ENCODE data around the gene ATAD3C.

ATAD3C gene

GRCh38 chr1:1435911-1436629 lies 13.4 kb upstream of the ATAD3C start:
- no peak overlapping the region for H3K27ac ChIP-seq (ENCODE audit: low read length, poor library complexity, severe bottlenecking)
- H3K14ac ChIP-seq (ENCODE audit: low read length in 2 of 2) = no peak overlapping the region
- peak overlapping the region in 1 of 2 experiments; percentile 38 for H3K23ac ChIP-seq (ENCODE audit: low read length in 2 of 2)
- no peak overlapping the region for H2AFZ ChIP-seq (ENCODE audit: low read depth, low read length)
- peak overlapping the region; percentile 49 for H2AK5ac ChIP-seq (ENCODE audit: low read length, severe bottlenecking)
- H2BK15ac ChIP-seq (ENCODE audit: low read depth, poor library complexity, severe bottlenecking) = no peak overlapping the region
- peak overlapping the region in 1 of 2 experiments; percentile 14 for H3K18ac ChIP-seq (ENCODE audit: low read depth in 1 of 2, low read length in 2 of 2)
- 34% methylated on average over 32 of the region's 40 CpGs for WGBS
- peaks cover 88% of the 10 kb centered on the region for H3K4me1 ChIP-seq (ENCODE audit: control insufficient read depth, insufficient read depth, low read depth, low read length)
- H3K36me3 ChIP-seq (ENCODE audit: control insufficient read depth in 1 of 2, insufficient read depth in 2 of 2, low read depth in 1 of 2, low read length in 2 of 2) = peaks cover 0 to 37% of the 10 kb centered on the region in 2 experiments
- H4K91ac ChIP-seq (ENCODE audit: low read length) = peak overlapping the region; percentile 36
- peaks cover 0 to 26% of the 10 kb centered on the region in 2 experiments for H3K27me3 ChIP-seq (ENCODE audit: control insufficient read depth in 1 of 2, insufficient read depth in 1 of 2, low read length in 2 of 2)
- peak overlapping the region; percentile 85 for H3K4me2 ChIP-seq (ENCODE audit: low read length, poor library complexity, severe bottlenecking)
- peak overlapping the region; percentile 14 for H2BK5ac ChIP-seq (ENCODE audit: low read depth, low read length, poor library complexity, severe bottlenecking)
- no peak overlapping the region for H2BK12ac ChIP-seq (ENCODE audit: low read length in 2 of 2)
- no peak overlapping the region for H3K4ac ChIP-seq (ENCODE audit: low read depth in 1 of 2, low read length in 2 of 2)
- H2BK120ac ChIP-seq (ENCODE audit: low read depth, low read length) = peak overlapping the region; percentile 43
- peak overlapping the region; percentile 47 to 63 for H3K4me3 ChIP-seq (ENCODE audit: insufficient read depth in 1 of 2, low read depth in 1 of 2, low read length in 2 of 2)
- no peak overlapping the region for H3K9ac ChIP-seq (ENCODE audit: low read length)
- peaks cover 23% of the 10 kb centered on the region for H3K79me1 ChIP-seq (replicated peaks; ENCODE audit: low read length, poor library complexity, severe bottlenecking)
- DNase-seq = no peak
- H3K9me3 ChIP-seq (ENCODE audit: control insufficient read depth, low read length) = no peaks in the 10 kb centered on the region
- H4K8ac ChIP-seq (ENCODE audit: low read length) = peak overlapping the region; percentile 36

- WGBS = 99% methylated on average over 5 of the region's 7 CpGs
- Histone ChIP-seq H2BK120ac (ENCODE audit: low read depth, low read length) (no peak overlapping the region), H2BK12ac (ENCODE audit: low read length in 2 of 2) (no peak overlapping the region), H4K8ac (ENCODE audit: low read length) (no peak overlapping the region), H2AK5ac (ENCODE audit: low read length, severe bottlenecking) (peak overlapping the region; percentile 84), H3K27ac (ENCODE audit: low read length, poor library complexity, severe bottlenecking) (no peak overlapping the region), H2BK5ac (ENCODE audit: low read depth, low read length, poor library complexity, severe bottlenecking) (peak overlapping the region; percentile 14), H2AFZ (ENCODE audit: low read depth, low read length) (no peak overlapping the region), H3K9ac (ENCODE audit: low read length) (no peak overlapping the region), H4K91ac (ENCODE audit: low read length) (no peak overlapping the region), H3K4me2 (ENCODE audit: low read length, poor library complexity, severe bottlenecking) (peak overlapping the region; percentile 85), H3K36me3 (ENCODE audit: control insufficient read depth in 1 of 2, insufficient read depth in 2 of 2, low read depth in 1 of 2, low read length in 2 of 2) (peaks cover 0 to 43% of the 10 kb centered on the region in 2 experiments), H3K14ac (ENCODE audit: low read length in 2 of 2) (no peak overlapping the region), H3K9me3 (ENCODE audit: control insufficient read depth, low read length) (no peaks in the 10 kb centered on the region), H3K23ac (ENCODE audit: low read length in 2 of 2) (peak overlapping the region in 1 of 2 experiments; percentile 14), H3K4me1 (ENCODE audit: control insufficient read depth, insufficient read depth, low read depth, low read length) (peaks cover 88% of the 10 kb centered on the region), H3K27me3 (ENCODE audit: control insufficient read depth in 1 of 2, insufficient read depth in 1 of 2, low read length in 2 of 2) (peaks cover 0 to 26% of the 10 kb centered on the region in 2 experiments), H2BK15ac (ENCODE audit: low read depth, poor library complexity, severe bottlenecking) (no peak overlapping the region), H3K79me1 (replicated peaks; ENCODE audit: low read length, poor library complexity, severe bottlenecking) (peaks cover 23% of the 10 kb centered on the region), H3K4me3 (ENCODE audit: insufficient read depth in 1 of 2, low read depth in 1 of 2, low read length in 2 of 2) (peak overlapping the region in 1 of 2 experiments; percentile 63), H3K4ac (ENCODE audit: low read depth in 1 of 2, low read length in 2 of 2) (no peak overlapping the region), H3K18ac (ENCODE audit: low read depth in 1 of 2, low read length in 2 of 2) (no peak overlapping the region)
- no peak for DNase-seq
Observed at GRCh38 chr1:1436630-1437032, 12.9 kb upstream of the ATAD3C start.

GRCh38 chr1:1437033-1437903 lies 12.2 kb upstream of the ATAD3C start:
- Histone ChIP-seq H3K4me3 (ENCODE audit: insufficient read depth in 1 of 2, low read depth in 1 of 2, low read length in 2 of 2) (no peak overlapping the region), H3K18ac (ENCODE audit: low read depth in 1 of 2, low read length in 2 of 2) (no peak overlapping the region), H3K79me1 (replicated peaks; ENCODE audit: low read length, poor library complexity, severe bottlenecking) (peaks cover 23% of the 10 kb centered on the region), H4K8ac (ENCODE audit: low read length) (no peak overlapping the region), H3K23ac (ENCODE audit: low read length in 2 of 2) (peak overlapping the region in 1 of 2 experiments; percentile 14), H3K27ac (ENCODE audit: low read length, poor library complexity, severe bottlenecking) (peak overlapping the region; percentile 88), H3K4me1 (ENCODE audit: control insufficient read depth, insufficient read depth, low read depth, low read length) (peaks cover 83% of the 10 kb centered on the region), H2BK120ac (ENCODE audit: low read depth, low read length) (no peak overlapping the region), H3K4ac (ENCODE audit: low read depth in 1 of 2, low read length in 2 of 2) (no peak overlapping the region), H3K14ac (ENCODE audit: low read length in 2 of 2) (no peak overlapping the region), H3K27me3 (ENCODE audit: control insufficient read depth in 1 of 2, insufficient read depth in 1 of 2, low read length in 2 of 2) (peaks cover 0 to 26% of the 10 kb centered on the region in 2 experiments), H2BK5ac (ENCODE audit: low read depth, low read length, poor library complexity, severe bottlenecking) (peak overlapping the region; percentile 74), H2AK5ac (ENCODE audit: low read length, severe bottlenecking) (peak overlapping the region; percentile 84), H3K36me3 (ENCODE audit: control insufficient read depth in 1 of 2, insufficient read depth in 2 of 2, low read depth in 1 of 2, low read length in 2 of 2) (peaks cover 0 to 48% of the 10 kb centered on the region in 2 experiments), H2AFZ (ENCODE audit: low read depth, low read length) (no peak overlapping the region), H3K4me2 (ENCODE audit: low read length, poor library complexity, severe bottlenecking) (peak overlapping the region; percentile 59), H2BK12ac (ENCODE audit: low read length in 2 of 2) (no peak overlapping the region), H4K91ac (ENCODE audit: low read length) (peak overlapping the region; percentile 6), H3K9ac (ENCODE audit: low read length) (no peak overlapping the region), H3K9me3 (ENCODE audit: control insufficient read depth, low read length) (no peaks in the 10 kb centered on the region), H2BK15ac (ENCODE audit: low read depth, poor library complexity, severe bottlenecking) (no peak overlapping the region)
- WGBS = 92% methylated on average over 31 of the region's 31 CpGs
- DNase-seq = no peak

DNA sequence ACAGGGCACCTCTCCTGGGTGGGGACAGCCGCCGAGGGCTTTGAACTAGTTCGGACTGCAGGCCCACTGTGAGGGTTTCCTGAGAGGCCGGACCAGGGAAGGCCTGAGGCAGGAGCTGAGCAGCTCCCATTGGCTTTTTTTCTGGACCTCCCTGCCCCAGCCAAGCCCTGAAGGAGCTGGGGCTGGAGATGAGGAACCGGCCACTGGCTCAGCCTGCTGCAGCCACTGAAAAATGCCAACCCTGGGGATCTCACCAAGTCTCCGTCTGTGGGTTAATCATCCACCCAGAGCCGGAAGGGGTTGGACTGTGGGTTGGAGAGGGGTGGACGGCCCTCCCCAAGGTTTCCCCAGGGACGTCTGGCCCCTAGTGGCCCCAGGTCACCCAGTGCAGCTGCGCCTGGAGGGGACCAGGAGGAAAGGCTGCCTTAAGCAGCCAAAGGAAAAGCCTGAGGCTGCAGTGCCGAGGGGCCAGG lies 11.5 kb upstream of the ATAD3C start:
- Histone ChIP-seq H4K91ac (ENCODE audit: low read length) (no peak overlapping the region), H3K27ac (ENCODE audit: low read length, poor library complexity, severe bottlenecking) (peak overlapping the region; percentile 88), H3K36me3 (ENCODE audit: control insufficient read depth in 1 of 2, insufficient read depth in 2 of 2, low read depth in 1 of 2, low read length in 2 of 2) (peaks cover 0 to 52% of the 10 kb centered on the region in 2 experiments), H2AK5ac (ENCODE audit: low read length, severe bottlenecking) (peak overlapping the region; percentile 72), H3K4me3 (ENCODE audit: insufficient read depth in 1 of 2, low read depth in 1 of 2, low read length in 2 of 2) (no peak overlapping the region), H4K8ac (ENCODE audit: low read length) (peak overlapping the region; percentile 32), H3K23ac (ENCODE audit: low read length in 2 of 2) (no peak overlapping the region), H2BK12ac (ENCODE audit: low read length in 2 of 2) (no peak overlapping the region), H3K9me3 (ENCODE audit: control insufficient read depth, low read length) (no peaks in the 10 kb centered on the region), H3K4ac (ENCODE audit: low read depth in 1 of 2, low read length in 2 of 2) (no peak overlapping the region), H2AFZ (ENCODE audit: low read depth, low read length) (no peak overlapping the region), H2BK5ac (ENCODE audit: low read depth, low read length, poor library complexity, severe bottlenecking) (peak overlapping the region; percentile 74), H3K9ac (ENCODE audit: low read length) (no peak overlapping the region), H3K27me3 (ENCODE audit: control insufficient read depth in 1 of 2, insufficient read depth in 1 of 2, low read length in 2 of 2) (peaks cover 0 to 26% of the 10 kb centered on the region in 2 experiments), H3K14ac (ENCODE audit: low read length in 2 of 2) (no peak overlapping the region), H2BK120ac (ENCODE audit: low read depth, low read length) (no peak overlapping the region), H3K4me2 (ENCODE audit: low read length, poor library complexity, severe bottlenecking) (peak overlapping the region; percentile 68), H3K18ac (ENCODE audit: low read depth in 1 of 2, low read length in 2 of 2) (no peak overlapping the region), H3K4me1 (ENCODE audit: control insufficient read depth, insufficient read depth, low read depth, low read length) (peaks cover 77% of the 10 kb centered on the region), H2BK15ac (ENCODE audit: low read depth, poor library complexity, severe bottlenecking) (no peak overlapping the region), H3K79me1 (replicated peaks; ENCODE audit: low read length, poor library complexity, severe bottlenecking) (peaks cover 23% of the 10 kb centered on the region)
- WGBS = 68% methylated on average over 11 of the region's 11 CpGs
- DNase-seq = no peak

Measured in mesenchymal stem cell (in vitro differentiated cells and primary cell).